B cell (primary cell): Measurements from ENCODE around the gene RERE.

Experiments
- EZH2 ChIP-seq: IDR thresholded peaks from 2 replicates; pipeline ENCODE4 v1.6.1; 2012; ENCODE audit warnings: borderline replicate concordance, low read depth, mild to moderate bottlenecking, moderate library complexity, low read length; ENCODE audit not compliant: insufficient read depth, poor library complexity, severe bottlenecking
- TF ChIP-seq, protein P1 (sequence below): fragments of 200-600 bp; IDR thresholded peaks from one replicate; pipeline ENCODE4 v1.8.0; 2022; ENCODE audit warnings: antibody characterized with exemption, mild to moderate bottlenecking

DNA sequence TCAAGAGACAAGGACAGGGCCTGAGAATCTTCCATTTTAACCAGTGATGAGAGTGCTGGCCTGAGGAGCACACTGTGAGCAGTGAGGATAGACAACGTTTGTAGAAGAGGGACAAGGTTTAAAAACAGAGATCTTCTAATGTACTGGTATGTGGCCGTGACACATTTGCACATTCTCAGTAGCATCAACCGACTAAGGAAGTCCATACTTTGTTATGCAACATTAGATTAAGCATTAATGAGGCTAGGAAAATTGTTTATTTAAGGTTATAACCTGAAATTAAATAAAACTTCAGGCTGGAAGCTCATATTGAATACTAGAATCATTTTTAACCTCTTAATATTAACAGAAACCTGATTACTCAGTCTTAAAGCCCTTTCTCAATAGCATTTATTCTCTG is 400.6 kb downstream of the RERE start:
- TF ChIP-seq, protein P1, sequence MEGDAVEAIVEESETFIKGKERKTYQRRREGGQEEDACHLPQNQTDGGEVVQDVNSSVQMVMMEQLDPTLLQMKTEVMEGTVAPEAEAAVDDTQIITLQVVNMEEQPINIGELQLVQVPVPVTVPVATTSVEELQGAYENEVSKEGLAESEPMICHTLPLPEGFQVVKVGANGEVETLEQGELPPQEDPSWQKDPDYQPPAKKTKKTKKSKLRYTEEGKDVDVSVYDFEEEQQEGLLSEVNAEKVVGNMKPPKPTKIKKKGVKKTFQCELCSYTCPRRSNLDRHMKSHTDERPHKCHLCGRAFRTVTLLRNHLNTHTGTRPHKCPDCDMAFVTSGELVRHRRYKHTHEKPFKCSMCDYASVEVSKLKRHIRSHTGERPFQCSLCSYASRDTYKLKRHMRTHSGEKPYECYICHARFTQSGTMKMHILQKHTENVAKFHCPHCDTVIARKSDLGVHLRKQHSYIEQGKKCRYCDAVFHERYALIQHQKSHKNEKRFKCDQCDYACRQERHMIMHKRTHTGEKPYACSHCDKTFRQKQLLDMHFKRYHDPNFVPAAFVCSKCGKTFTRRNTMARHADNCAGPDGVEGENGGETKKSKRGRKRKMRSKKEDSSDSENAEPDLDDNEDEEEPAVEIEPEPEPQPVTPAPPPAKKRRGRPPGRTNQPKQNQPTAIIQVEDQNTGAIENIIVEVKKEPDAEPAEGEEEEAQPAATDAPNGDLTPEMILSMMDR, result no peak
- TF ChIP-seq EZH2, result no peak
